Skeletal muscle tissue (tissue), 4 donors: ENCODE data around the gene HS6ST1. TPM values are rescaled to one million over a fixed set of nuclear protein-coding genes. Genes with fewer than 3 reads are reported as not detected.

ENCODE experiments used
- H3K27ac ChIP-seq: one replicate; pipeline ENCODE4 v1.7.0; 2013; ENCODE audit warnings: mild to moderate bottlenecking, low read depth, low read length, inconsistent platforms
- H3K27me3 ChIP-seq, 3 donors: one replicate each; pipeline ENCODE4 v1.7.0; 2013; ENCODE audit warnings: low read length in 3 of 3; ENCODE audit not compliant: control insufficient read depth in 3 of 3, insufficient read depth in 3 of 3
- H3K36me3 ChIP-seq, 3 donors: one replicate each; pipeline ENCODE4 v1.7.0; 2013; ENCODE audit warnings: low read length in 3 of 3; ENCODE audit not compliant: control insufficient read depth in 3 of 3, insufficient read depth in 3 of 3
- H3K4me1 ChIP-seq, 3 donors: one replicate each; pipeline ENCODE4 v1.7.0; 2013; ENCODE audit warnings: low read length in 3 of 3, mild to moderate bottlenecking in 3 of 3; ENCODE audit not compliant: control insufficient read depth in 3 of 3, insufficient read depth in 3 of 3
- H3K4me3 ChIP-seq, 3 donors: one replicate each; pipeline ENCODE4 v1.7.0; 2013; ENCODE audit warnings: low read length in 3 of 3
- H3K9ac ChIP-seq, 3 donors: one replicate each; pipeline ENCODE4 v1.7.0; 2013; ENCODE audit warnings: low read length in 3 of 3, mild to moderate bottlenecking in 3 of 3, moderate library complexity in 2 of 3, low read depth in 1 of 3
- H3K9me3 ChIP-seq, 3 donors: one replicate each; pipeline ENCODE4 v1.7.0; 2013; ENCODE audit warnings: low read length in 3 of 3; ENCODE audit not compliant: control insufficient read depth in 3 of 3
- total RNA-seq: library from RNA; depleted of rRNA; stranded (reverse); fragments of >200 nt; gene quantifications from one replicate; pipeline ENCODE4 v1.2.3, GENCODE V29; 2014
- donor health status: Osteomylitis.

The HS6ST1 gene
- total RNA-seq, 1 donor from 2014 or later: 12.5 TPM

- Histone ChIP-seq H3K36me3 (no peaks in the 10 kb centered on the region), H3K27ac (no peak overlapping the region), H3K9ac (no peak overlapping the region), H3K4me1 (no peaks in the 10 kb centered on the region), H3K4me3 (no peak overlapping the region), H3K27me3 (no peaks in the 10 kb centered on the region), H3K9me3 (no peaks in the 10 kb centered on the region)
Measured at GRCh38 chr2:128250229-128251025, 68.2 kb downstream of the HS6ST1 start.

DNA sequence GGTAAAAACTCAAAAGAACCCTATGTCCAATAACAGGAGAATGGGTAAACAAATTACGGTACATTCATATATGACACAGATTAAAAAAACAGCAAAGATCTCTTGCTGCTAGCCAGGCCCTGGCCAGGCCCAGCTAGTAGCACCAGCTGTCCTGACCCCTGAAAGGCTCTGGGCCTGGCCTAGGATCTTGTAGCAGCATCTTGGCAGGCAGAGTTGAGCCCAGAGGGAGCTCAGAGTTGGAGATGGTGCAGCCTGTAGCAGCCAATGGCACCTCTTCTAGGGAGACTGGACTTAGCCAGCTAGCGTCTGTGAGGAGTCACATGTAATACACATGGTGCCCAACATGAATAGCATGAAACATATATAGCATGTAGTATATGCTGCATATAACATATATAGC, 69.1 kb downstream of the HS6ST1 start:
- Histone ChIP-seq H3K36me3 (no peaks in the 10 kb centered on the region), H3K27me3 (no peaks in the 10 kb centered on the region), H3K9ac (no peak overlapping the region)

GRCh38 chr2:128245813-128246212, 72.9 kb downstream of the HS6ST1 start:
- H3K27me3 ChIP-seq: no peaks in the 10 kb centered on the region
- H3K9ac ChIP-seq: no peak overlapping the region
- H3K4me1 ChIP-seq: no peaks in the 10 kb centered on the region
- H3K27ac ChIP-seq: no peak overlapping the region
- H3K9me3 ChIP-seq: no peaks in the 10 kb centered on the region
- no peaks in the 10 kb centered on the region for H3K36me3 ChIP-seq
- no peak overlapping the region for H3K4me3 ChIP-seq

More for the DNA sequence above, 69.1 kb downstream of the HS6ST1 start:
- no peak overlapping the region for H3K4me3 ChIP-seq
- no peaks in the 10 kb centered on the region for H3K4me1 ChIP-seq
- no peaks in the 10 kb centered on the region for H3K9me3 ChIP-seq
- no peak overlapping the region for H3K27ac ChIP-seq

- H3K4me3 ChIP-seq: no peak overlapping the region
- H3K9ac ChIP-seq: no peak overlapping the region
- H3K36me3 ChIP-seq: no peaks in the 10 kb centered on the region
- peaks cover 0 to under 1% (median 0%) of the 10 kb centered on the region in 3 donors for H3K4me1 ChIP-seq
- no peaks in the 10 kb centered on the region for H3K27me3 ChIP-seq
- H3K27ac ChIP-seq: no peak overlapping the region
- no peaks in the 10 kb centered on the region for H3K9me3 ChIP-seq
Measured at GRCh38 chr2:128241896-128242295, 76.8 kb downstream of the HS6ST1 start.

DNA sequence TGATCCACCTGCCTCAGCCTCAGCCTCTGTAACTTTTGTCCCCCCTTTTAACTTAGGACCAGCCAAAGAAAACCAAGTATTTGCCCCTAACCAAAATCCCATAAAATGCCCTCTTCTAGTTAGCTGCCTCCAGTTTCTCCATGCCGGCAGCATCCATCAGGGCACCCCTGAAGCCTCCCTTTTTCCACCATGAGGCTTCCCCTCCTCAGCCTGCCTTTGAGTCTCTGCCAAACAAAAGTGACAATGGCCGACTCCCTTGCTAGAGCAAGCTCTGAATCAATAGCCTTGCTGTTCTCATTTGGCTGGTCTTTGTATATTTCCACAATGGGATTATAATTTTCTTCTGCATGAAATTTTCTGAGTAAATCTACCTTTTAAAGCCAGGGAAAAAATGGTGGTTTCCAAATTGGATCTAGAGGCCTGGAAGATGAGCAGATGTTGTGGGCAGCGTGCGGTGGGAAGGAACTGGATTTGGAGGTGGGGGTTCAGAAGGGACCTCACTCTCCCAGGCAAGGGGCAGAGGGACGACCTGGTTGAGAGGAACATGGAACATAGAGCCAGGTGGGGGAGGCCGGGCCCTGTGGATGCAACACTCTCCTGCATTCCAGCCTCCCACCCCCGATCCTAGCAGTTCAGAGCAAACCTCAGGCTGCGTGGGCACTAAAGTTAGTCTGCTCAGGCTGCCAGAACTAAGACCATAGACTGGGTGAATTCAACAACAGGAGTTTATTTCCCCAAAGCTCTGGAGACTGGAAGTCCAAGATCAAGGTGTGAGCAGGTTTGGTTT, 80.6 kb downstream of the HS6ST1 start:
- Histone ChIP-seq H3K4me3 (no peak overlapping the region), H3K4me1 (peaks cover 0 to 8% (median 5%) of the 10 kb centered on the region in 3 donors), H3K27ac (no peak overlapping the region), H3K27me3 (no peaks in the 10 kb centered on the region), H3K9me3 (no peaks in the 10 kb centered on the region), H3K9ac (no peak overlapping the region), H3K36me3 (no peaks in the 10 kb centered on the region)

DNA sequence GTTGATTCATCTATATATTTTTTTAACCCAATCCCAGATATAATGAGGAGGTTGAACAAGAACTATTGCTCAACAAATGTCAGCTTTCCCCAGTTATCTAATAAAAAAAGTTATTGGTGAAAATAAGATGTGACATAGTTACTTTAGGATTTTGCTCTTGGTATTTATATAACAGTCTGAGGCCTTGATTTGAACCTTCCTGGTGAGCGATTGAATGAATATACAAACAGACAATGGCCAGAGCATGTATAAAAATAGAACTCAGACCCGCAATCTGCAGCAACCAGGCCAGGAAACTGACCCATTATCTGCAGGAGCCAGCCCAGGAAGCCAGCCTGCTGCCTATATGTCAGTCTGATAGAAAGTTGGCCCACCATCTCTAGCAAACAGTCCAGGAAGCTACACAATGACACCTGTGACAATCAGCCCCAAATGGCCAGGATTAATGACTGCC, 81.6 kb downstream of the HS6ST1 start:
- Histone ChIP-seq H3K36me3 (no peaks in the 10 kb centered on the region), H3K9me3 (no peaks in the 10 kb centered on the region), H3K4me1 (peaks cover 0 to 10% (median 8%) of the 10 kb centered on the region in 3 donors), H3K9ac (no peak overlapping the region), H3K4me3 (no peak overlapping the region), H3K27me3 (no peaks in the 10 kb centered on the region), H3K27ac (peak overlapping the region; percentile 12)

- Histone ChIP-seq H3K27ac (peak overlapping the region; percentile 12), H3K4me3 (no peak overlapping the region), H3K9ac (no peak overlapping the region), H3K9me3 (no peaks in the 10 kb centered on the region), H3K27me3 (no peaks in the 10 kb centered on the region), H3K36me3 (no peaks in the 10 kb centered on the region), H3K4me1 (peaks cover 0 to 10% (median 8%) of the 10 kb centered on the region in 3 donors)
Measured at GRCh38 chr2:128236491-128237035, 82.1 kb downstream of the HS6ST1 start.

DNA sequence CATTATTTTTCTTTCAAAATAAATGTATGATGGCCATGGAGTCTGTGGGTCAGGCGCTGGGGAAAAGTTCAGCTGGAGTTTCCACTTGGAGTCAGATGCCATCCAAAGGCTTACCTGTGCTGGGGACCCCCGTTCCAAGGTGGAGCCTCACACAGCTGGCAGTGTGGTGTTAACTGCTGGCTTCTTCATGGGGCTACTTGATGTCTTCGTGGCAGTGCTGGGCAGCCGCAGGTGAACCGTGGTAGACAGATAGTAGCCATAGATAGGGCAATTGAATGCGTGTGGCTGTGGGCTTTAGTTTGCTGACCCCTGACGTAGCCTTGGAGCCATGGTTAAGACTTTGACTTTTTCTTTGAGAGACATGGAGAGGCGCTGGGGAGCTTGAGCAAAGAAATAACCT, 83.1 kb downstream of the HS6ST1 start:
- Histone ChIP-seq H3K27me3 (no peaks in the 10 kb centered on the region), H3K36me3 (no peaks in the 10 kb centered on the region), H3K4me3 (no peak overlapping the region), H3K4me1 (peaks cover 0 to 10% (median 8%) of the 10 kb centered on the region in 3 donors), H3K9me3 (no peaks in the 10 kb centered on the region), H3K9ac (no peak overlapping the region), H3K27ac (no peak overlapping the region)

DNA sequence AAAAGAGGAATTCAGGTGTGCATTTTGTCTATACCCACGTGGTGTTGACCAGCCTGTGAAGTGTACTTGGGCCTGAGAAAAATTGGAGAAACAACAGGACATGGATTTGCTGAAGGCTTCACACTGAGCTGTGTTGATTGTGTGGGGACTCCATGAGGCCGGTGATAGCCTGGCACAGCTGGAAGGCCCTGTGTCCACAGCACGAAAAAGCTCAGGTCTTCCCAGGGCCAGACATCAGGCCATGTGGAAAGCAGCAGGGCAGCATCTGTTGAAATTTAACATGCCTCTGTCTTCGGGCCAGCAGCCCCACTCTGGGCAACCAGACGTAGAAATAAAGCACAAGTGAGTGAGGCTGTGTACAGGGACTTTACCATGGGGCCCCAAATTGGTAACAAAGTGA, 84.1 kb downstream of the HS6ST1 start:
- H3K4me3 ChIP-seq: no peak overlapping the region
- H3K27me3 ChIP-seq: no peaks in the 10 kb centered on the region
- H3K36me3 ChIP-seq: no peaks in the 10 kb centered on the region
- H3K9ac ChIP-seq: no peak overlapping the region
- H3K9me3 ChIP-seq: no peaks in the 10 kb centered on the region
- no peak overlapping the region for H3K27ac ChIP-seq
- H3K4me1 ChIP-seq: peaks cover 0 to 10% (median 8%) of the 10 kb centered on the region in 3 donors
